Measurements from ENCODE around the gene HTT.

Gene HTT

DNA sequence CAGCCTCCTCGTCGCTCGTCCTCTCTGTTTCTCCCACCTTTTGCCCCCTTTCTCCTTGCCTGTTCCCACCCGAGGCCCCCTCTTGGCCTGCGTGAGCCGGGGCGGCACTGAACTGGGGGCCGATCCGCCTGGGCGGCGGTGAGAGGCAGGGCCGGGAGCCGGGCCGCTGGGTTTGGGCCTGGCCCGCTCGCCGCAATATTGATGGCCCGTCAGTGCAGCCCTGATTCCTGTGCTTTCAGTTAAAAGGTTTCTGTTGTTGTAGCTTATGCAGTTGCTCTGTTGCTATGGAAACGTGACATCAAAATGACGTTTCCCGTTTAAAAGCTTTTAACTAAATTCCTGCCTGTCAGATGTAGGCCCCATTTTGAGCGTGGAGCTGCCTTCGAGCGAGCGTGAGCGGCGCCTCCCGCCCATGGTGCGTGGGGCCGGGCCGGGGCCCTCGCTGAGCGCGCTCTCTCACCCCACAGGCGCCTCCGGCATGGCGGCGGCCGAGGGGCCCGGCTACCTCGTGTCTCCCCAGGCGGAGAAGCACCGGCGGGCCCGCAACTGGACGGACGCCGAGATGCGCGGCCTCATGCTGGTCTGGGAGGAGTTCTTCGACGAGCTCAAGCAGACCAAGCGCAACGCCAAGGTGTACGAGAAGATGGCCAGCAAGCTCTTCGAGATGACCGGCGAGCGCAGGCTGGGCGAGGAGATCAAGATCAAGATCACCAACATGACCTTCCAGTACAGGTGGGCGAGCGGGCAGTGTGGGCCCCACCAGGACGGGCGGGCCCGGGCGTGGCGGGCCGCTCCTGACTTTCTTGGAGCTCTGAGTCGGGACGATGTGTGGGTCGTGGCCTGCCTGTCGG is 174.6 kb downstream of the HTT start, which contains the start of gene MSANTD1:
TSS of gene MSANTD1 (plus strand) at position 349 of the 851 bp plus-strand sequence. CDS start at position 413, 64 bp downstream.
- DNase-seq (ENCODE audit: low read depth in 3 of 3), result no peak

DNA sequence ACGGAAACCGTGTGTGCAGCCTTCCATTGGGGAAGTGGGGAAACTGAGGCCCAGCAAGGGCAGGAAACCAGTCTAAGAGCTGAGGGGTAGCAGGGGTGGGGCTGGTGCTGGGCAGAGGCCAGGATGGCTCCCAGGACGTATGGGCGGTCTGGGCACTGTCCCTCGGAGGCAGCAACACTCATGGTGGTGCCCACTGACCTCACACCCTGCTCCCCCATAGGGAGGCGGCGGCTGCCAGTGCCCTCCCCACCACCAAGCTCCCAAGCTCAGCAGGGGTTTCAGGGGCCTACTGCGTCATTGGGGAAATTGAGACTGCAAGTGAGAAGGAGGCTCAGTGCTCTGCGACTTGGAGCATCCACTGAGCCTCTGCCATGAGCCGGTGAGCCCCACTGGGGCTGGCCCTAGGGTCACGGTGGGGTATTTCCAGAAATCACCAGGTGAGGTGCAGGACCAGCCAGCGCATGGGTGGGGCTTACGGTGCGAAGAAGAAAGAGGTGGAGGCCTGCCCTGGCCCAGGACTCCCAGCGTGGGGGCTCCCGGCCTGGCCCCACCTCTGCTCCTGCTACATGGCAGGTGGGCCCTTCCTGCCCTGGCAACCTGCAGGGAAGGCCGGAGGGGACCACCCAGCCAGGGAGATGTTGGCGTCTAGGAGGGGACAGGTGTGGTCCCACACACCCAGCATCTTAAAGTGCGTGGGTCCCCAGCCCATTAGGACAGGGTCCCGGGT is 175.4 kb downstream of the HTT start:
- DNase-seq (ENCODE audit: low read depth in 3 of 3), result no peak

DNA sequence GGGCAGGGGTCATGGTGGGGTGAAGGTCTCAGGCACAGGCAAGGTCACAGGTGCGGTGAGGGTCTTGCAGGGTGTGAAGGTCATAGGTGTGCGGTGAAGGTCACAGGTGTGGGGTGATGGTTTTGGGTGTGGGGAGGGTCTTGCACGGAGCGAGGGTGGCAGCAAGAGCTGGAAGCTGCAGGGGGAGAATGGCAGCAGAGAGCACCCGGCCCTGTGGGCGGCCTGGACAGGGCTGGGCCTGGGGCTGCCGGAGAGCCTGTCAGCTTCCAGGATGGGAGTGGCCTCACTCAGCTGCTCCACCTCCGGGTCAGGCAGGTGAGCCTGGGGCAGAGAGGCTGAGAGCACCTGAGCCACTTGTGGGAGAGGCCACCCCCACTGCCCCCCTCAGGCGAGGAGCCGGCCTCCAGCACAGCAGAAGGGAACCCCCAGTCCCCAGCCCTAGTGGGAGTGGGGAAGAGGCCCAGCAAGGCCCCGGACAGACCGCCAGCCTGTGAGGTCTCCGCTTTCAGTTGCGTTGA is 176.0 kb downstream of the HTT start:
- DNase-seq (ENCODE audit: low read depth in 3 of 3), result no peak

DNA sequence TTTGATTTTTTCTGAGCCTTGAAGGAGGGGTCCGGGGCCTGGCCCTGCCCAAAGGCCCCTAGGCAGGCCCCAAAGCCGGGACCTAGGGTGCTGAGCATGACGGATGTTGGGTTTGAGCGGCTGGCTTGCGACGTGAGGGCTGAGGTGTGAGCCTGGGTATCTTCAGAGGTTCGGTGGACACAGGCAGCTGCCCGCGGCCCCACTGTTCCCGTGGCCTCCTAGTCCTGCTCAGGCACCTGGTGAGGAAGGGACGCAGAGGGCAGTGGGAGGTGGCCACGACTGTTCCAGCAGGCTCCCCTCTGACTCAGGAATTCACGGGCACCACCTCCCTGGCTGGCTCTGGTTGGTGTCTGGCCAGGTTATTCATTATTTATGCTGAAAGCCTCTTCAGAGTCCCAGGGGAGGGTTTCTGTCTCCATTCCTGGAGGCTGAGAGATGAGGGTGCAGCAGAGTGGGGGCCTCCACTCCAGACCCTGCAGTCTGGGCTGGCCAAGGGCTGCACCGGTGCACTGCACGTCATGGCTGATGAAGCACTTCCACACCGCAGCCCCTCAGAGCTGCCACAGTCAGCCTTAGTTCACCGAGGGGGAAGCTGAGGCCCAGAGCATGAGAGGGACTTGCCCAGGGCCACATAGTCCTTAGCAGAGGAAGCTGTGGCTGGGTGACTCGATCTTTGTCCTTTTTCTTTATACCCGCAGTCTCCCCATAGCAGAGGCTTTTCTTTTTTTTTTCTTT is 176.6 kb downstream of the HTT start:
- no peak for DNase-seq (ENCODE audit: low read depth in 3 of 3)

DNA sequence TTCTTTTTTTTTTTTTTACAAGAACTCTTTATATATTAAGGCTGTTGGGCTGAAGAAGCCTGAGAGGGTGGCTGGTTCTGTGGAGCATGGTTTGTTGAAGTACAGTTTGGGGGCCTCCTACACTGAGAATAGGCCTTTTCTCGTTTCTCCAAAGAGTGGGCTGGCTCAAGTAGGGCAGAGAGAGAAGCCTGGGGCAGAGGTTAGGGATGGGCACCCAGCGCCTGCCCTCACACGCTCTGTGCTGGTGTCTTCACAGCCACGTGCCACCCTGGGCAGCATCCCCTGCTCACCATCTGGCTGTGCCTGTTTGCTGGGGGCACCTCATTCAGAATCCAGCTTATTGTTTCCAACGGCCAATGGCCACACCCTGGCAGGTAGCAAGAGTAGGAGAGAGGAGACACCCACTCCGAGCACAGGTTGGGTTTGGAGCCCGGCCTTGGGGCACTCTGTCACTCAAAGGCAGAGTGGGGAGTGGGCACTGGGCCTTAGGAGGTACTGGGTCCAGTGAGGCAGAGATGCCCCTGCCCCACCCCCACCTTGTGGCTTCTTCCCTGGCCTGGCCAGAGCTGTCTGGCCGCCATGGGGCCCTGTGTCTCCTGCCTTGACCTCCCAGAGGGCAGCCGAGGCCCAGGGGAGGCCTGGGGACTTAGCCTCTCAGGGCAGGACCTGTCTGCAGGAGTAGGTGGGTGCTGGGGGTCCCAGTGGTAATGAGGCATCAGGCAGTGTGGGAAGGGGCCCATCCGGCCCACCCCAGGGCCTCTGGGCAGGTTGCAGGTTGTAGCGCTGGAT is 177.4 kb downstream of the HTT start:
- DNase-seq (ENCODE audit: low read depth in 3 of 3), result no peak

DNA sequence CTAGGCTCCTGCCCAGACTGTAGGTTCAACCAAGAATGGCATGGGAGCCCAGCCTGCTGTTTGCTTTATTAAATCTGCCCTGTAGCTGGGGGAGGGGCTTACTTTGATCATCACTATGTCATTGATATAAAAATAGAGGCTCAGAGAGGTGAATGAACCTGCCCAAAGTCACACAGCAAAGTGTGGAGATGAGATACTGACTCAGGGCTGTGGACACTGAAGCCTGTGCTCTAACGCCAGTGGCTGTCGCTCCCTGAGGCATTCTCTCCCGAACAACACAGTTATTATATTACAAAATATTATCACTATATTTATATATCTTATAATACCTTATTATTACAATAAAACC is 178.0 kb downstream of the HTT start:
- no peak for DNase-seq (ENCODE audit: low read depth in 3 of 3)

DNA sequence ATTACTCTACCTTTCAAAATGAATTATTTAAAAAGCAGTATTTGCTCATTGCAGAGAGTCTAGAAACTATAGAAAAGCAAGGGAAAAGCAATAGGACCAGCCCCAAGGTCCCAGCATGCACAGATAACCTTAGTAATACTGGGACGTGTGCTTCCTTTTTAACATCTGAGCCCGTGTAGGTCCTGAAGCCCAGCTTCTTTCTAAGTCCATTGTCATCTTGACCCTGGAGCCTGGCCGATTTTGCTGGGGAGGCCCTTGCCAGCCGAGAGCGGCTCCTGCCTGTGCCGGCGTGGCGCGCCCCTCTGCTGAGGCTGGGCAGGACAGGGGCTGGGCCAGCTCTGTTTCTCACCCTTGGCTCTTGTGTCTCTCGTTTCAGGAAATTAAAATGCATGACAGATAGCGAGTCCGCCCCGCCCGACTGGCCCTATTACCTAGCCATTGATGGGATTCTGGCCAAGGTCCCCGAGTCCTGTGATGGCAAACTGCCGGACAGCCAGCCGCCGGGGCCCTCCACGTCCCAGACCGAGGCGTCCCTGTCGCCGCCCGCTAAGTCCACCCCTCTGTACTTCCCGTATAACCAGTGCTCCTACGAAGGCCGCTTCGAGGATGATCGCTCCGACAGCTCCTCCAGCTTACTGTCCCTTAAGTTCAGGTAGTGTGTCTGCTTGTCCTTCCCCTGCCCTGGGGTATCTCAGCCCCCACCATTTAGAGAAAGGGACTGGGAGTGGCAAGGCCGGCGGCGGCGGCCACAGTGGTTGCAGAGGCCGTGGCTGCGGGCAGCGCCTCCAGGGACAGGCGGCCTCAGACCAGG is 178.6 kb downstream of the HTT start:
- no peak for DNase-seq (ENCODE audit: low read depth in 3 of 3)

DNA sequence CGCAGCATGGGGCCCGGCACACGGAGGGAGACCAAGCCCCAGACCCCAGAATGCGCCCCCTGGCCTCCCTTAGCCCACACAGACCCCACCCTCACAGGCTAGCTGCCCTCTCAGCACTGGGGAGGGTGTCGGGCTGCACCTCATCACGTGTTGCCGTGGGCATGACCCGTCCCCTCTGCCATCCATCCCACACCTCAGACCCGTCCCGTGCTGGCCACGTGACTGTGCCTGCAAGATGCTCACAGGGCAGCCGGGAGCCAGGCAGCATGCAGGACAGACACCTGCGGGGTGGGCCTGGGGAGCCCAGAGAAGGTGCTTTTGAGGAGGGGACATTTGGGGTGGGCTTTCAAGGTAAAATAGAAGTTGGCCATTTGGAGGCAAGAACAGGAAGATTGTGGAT is 179.3 kb downstream of the HTT start:
- DNase-seq (ENCODE audit: low read depth in 3 of 3), result no peak

DNA sequence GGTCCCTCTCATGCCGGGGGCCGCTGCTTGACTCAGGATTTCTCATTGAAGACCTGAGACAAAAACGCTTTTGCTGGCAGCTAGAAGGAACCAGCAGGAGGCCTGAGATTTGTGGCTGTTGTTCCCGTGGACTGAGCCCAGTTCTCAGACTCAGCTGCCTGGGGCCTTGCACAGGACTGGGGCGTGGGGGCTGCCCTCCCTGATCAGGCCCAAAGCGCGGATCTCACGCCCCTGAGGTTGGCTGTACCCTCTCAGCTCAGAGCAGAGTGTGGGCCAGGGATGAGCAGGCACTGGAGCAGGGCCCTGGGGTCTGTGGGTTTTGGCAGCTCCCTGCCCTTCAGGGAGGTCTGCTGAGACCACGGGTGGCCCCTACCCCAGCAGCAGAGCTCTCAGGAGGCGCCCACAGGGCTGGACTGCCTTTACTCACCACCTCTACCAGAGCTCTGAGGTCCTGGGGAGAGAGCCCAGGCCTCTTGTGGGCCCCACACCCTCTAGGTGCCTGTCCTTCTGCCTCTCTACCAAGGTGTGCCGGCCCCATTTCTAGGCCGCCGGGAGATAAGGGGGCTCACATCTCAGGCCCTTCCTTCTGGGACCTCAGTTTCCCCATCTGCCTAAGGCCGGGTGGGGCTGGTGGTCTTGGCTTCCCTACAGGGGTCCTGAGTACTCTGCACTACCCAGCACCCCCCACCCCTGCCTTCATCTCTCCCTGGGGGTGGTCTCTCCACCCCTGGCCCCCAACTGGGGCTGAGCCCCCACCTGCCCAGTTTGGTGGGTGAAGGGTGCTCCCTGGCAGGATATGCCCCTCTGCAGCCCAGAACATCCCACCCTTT is 180.0 kb downstream of the HTT start:
- no peak for DNase-seq (ENCODE audit: low read depth in 3 of 3)

DNA sequence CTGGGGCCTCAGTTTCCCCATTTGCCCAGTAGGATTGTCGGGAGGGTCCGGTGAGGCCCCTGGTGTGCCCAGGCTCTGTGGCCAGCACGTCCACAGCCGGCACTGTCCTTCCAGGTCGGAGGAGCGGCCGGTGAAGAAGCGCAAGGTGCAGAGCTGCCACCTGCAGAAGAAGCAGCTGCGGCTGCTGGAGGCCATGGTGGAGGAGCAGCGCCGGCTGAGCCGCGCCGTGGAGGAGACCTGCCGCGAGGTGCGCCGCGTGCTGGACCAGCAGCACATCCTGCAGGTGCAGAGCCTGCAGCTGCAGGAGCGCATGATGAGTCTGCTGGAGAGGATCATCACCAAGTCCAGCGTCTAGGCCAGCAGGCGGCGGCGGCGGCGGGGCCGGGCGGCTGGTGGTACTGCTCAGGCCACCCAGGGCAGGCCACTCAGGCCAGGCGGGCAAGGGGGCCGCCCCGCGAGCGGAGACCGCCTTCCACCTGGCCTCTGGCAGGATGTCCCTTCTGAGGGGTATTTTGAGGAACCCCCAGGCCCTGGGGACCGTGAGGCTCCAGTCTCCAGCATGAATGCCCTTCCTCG is 181.2 kb downstream of the HTT start:
- DNase-seq (ENCODE audit: low read depth in 3 of 3), result no peak

DNA sequence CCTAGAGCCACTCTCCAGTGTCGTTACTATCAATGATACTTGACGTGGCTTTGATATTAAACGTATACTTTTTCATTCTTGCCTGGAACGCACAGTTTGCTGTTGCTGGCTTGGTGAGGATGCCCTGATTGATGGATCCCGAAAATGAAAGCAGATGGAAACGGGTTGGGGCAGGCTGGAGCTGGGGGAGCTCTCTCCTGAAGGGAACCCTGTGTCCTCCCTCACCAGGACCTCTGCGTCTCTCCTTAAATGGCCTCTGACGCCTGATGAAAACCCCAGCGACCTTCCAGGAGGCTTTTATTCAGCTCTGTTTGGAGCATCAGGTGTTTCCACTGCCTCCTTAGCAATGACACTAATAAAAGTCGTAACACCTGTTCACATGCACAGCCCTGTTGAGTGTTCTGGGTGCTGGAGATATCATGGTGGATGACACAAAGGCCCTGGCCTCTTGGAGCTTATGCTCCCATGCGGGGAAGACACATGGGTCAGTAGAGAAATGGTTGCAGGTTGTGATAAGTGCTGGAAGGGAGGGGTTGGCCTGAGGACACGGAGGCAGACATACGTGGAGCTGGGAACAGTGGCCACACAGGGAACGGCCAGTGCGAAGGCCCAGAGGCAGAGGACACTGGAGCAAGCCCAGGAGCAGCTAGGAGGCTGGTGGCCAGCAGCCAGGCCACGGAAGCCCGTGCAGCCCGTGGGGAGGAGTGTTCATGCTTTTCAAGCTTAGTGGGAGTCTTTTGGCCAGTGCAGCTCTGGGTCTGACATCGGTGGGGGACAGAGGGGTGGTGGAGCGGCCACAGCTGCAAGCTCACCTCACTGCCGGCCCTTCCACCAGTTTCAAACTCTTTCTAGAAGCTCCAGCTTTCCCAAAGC is 182.0 kb downstream of the HTT start:
- DNase-seq (ENCODE audit: low read depth in 3 of 3), result no peak

DNA sequence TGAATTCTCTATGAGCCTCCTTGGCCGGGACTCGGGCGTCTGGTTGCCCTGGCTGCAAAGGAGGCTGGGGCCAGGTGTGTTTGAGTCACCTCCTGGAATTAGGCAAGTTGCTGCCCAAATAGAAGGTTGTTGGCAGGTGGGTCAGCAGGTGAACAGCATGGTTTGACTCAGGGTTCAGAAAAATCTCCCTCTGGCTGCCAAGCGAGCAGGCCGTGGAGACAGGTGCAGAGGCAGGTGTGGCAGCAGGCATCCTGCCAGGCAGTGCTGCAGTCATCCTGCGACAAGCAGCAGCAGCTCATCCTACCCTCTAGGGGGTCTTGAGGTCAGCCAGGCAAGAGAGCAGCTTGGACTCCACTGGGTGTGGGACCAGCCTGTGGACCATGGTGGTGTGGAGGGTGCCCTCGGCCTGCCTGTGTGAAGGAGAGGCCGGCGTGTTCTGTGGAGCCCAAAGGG is 182.6 kb downstream of the HTT start:
- no peak for DNase-seq (ENCODE audit: low read depth in 3 of 3)

DNA sequence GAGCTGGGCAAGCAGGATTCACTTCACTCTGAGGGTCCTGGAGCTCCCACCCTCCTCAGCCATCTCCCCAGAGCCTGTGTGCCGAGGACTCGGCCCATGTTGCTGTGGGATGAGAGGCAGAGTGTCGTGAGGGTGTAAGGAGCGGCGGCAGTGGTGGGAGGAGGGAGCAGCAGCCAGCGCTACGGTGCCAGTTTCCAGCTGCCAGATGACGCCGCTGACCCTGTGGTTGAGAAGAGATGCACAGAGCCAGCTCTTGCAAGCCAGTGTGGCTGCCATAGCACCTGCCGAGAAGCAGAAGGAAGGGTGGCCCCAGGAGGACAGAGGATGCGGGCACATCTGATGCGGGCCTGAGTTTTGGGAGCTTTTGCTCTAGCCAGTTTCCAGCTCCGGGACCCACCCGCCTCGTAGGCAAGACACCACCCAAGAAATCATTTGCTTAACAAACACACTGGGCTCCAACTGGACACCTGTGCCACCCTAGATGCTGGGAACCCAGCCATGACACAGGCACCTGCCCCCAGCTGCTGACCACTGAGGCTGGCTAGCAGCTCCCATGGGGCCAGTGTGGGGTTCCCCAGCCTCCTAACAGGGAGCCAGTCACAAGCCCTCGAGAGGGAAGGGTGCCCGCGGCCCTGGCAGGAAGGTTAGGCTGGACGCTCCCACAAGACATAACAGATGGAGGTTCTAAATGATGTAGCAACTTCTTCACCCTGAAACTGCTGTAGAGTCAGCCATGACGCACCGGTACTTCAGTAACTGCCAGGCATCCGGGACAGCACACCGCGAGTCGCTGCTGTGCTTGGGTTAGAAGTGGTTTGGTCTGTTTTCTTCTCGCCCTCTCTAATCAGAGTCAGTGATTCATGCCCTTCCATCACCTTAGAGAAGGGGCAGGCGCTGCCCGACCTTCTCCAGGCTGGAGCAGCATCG is 183.3 kb downstream of the HTT start:
- DNase-seq (ENCODE audit: low read depth in 3 of 3), result no peak

DNA sequence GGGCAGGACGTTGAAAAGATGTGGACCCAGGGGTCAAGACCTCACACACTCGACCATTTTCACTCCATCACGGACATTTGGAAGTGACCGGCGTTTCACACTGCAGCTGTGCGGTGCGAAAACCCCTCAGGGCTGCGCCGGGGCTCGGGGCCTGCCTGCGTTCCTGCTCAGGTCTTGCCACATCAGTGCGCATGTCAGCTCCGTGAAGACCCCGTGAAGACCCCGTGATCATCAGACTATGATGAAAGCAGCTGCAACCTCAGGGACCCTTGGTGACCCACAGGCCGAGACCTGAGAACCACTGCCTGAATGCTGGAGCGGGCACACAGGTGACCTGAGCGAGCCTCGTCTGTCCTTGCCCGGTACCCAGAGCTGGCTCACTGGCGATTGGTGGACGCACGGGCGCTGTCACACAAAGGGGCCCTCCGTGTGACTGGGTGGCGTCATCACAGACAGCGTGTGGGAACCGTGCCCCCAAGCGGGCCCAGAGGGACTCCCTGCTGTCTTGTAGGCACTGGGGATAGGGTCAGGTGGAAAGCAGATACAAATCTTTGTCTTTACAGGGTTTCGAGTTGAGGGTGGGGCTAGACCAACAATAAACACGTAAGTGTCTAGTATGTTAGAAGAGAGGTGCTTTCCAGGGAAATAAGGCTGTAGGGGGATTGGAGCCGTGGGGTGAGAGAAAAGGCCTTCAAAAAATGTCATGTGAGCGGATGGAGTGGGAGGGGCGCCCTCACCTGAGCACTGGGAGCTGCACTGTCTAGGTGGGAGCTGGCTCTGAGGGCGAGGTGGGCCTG is 187.1 kb downstream of the HTT start:
- no peak for DNase-seq (ENCODE audit: low read depth in 3 of 3)

DNA sequence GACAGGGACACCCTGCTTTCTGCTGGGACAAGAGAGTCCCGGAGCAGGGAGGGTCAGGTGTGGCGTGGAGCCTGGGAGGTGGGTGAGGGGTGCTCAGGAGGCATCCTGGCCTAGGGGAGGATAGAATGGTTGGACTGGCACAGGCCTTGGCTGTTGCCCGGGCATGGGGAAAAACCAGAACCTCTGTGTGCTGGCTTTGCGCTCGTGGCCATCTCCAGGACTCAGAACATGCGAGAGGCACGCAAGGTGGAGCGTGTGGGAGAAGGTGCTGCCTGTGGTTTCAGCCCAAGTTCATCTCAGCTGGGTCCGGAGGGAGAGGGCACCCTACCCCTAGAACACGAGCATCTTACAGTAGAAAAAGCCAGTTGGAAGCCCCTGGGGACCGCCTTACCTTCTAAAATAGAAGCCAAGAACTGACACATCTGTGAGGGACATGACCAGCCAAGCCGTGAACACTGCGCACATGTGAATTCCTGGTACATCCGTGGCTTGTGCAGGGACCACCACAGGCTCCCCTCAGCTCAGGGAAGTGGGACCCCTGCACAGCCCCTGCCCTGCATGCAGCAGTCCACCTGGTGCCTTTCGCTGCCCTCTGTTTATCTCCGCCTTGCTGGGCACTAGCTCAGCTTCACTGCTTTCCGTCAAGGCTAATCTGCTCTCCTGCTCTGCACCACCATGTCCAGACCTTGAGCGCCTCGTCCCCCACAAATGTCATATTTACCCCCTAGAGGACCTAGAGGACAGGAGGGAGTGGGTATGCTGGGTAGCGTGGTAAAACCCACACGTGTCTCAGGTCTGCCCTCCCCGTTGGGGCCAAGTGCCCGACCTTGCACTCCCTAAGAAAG is 187.9 kb downstream of the HTT start:
- DNase-seq (ENCODE audit: low read depth in 3 of 3), result no peak
